PFSK-1 (cell line): ENCODE data around the gene CYP2W1.

Source experiments
- FOXP2 ChIP-seq: optimal IDR thresholded peaks from 2 replicates; pipeline ENCODE3; 2011; ENCODE audit warnings: borderline replicate concordance, control low read depth, inconsistent platforms; ENCODE audit not compliant: insufficient read depth; ENCODE audit errors: extremely low read length, extremely low read depth
- POLR2AphosphoS5 ChIP-seq: IDR thresholded peaks from 2 replicates; pipeline ENCODE4 v1.6.1; 2012; ENCODE audit warnings: low read depth, mild to moderate bottlenecking, control low read depth, low read length, moderate library complexity
- SIN3A ChIP-seq: IDR thresholded peaks from 2 replicates; pipeline ENCODE4 v1.6.1; 2012; ENCODE audit warnings: mild to moderate bottlenecking, low read length, moderate library complexity, borderline replicate concordance; ENCODE audit not compliant: insufficient read depth
- TAF1 ChIP-seq: IDR thresholded peaks from 2 replicates; pipeline ENCODE4 v1.6.1; 2012; ENCODE audit warnings: low read length, control low read depth, borderline replicate concordance; ENCODE audit not compliant: insufficient read depth
- TF ChIP-seq, protein P1 (sequence below), 2 experiments: IDR thresholded peaks; 2 replicates each; pipeline versions ENCODE4 v1.6.1 to v1.8.0; 2011 to 2012; ENCODE audit warnings: low read depth in 2 of 2, low read length in 2 of 2, control low read depth in 1 of 2, inconsistent platforms in 1 of 2, mild to moderate bottlenecking in 1 of 2, moderate library complexity in 1 of 2; ENCODE audit not compliant: insufficient read depth in 1 of 2

Gene CYP2W1

DNA sequence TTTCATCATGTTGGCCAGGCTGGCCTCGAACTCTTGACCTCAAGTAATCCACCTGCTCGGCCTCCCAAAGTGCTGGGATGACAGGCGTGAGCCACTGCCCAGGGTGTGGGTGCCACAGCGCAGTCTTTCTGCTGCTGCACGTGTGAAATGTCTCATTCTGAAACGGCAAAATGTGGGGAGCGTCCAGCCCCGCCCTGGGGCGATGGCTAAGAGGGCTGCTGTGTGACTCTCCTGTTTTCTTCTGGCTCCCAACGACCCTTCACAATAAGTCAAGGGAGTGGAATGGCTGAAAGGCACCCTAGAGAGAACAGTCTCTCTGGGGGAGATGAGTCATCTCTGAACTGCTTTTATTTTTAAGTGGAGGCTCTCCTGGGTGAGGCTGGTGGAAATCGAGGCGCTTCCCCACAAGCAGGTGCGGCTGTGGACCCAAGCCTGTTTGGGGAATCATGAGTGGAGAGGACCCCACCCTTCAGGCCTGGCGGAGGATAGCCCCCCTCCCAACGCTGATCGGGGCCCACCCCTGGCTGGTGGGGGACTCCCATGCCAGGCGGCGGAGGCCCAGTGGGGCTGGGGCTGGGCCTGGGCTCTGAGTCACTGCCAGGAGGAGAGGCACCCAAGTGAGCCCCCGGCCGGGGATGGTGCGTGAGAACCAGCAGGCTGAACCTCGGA, 46.5 kb upstream of the CYP2W1 start:
- TF ChIP-seq FOXP2 (no peak), POLR2AphosphoS5 (no peak), SIN3A (no peak), TAF1 (no peak)
- TF ChIP-seq, protein P1, sequence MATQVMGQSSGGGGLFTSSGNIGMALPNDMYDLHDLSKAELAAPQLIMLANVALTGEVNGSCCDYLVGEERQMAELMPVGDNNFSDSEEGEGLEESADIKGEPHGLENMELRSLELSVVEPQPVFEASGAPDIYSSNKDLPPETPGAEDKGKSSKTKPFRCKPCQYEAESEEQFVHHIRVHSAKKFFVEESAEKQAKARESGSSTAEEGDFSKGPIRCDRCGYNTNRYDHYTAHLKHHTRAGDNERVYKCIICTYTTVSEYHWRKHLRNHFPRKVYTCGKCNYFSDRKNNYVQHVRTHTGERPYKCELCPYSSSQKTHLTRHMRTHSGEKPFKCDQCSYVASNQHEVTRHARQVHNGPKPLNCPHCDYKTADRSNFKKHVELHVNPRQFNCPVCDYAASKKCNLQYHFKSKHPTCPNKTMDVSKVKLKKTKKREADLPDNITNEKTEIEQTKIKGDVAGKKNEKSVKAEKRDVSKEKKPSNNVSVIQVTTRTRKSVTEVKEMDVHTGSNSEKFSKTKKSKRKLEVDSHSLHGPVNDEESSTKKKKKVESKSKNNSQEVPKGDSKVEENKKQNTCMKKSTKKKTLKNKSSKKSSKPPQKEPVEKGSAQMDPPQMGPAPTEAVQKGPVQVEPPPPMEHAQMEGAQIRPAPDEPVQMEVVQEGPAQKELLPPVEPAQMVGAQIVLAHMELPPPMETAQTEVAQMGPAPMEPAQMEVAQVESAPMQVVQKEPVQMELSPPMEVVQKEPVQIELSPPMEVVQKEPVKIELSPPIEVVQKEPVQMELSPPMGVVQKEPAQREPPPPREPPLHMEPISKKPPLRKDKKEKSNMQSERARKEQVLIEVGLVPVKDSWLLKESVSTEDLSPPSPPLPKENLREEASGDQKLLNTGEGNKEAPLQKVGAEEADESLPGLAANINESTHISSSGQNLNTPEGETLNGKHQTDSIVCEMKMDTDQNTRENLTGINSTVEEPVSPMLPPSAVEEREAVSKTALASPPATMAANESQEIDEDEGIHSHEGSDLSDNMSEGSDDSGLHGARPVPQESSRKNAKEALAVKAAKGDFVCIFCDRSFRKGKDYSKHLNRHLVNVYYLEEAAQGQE (IDR thresholded peaks at IDR 0.05; ENCODE audit: insufficient read depth in 1 of 2, low read depth in 2 of 2, low read length in 2 of 2), result no peak

DNA sequence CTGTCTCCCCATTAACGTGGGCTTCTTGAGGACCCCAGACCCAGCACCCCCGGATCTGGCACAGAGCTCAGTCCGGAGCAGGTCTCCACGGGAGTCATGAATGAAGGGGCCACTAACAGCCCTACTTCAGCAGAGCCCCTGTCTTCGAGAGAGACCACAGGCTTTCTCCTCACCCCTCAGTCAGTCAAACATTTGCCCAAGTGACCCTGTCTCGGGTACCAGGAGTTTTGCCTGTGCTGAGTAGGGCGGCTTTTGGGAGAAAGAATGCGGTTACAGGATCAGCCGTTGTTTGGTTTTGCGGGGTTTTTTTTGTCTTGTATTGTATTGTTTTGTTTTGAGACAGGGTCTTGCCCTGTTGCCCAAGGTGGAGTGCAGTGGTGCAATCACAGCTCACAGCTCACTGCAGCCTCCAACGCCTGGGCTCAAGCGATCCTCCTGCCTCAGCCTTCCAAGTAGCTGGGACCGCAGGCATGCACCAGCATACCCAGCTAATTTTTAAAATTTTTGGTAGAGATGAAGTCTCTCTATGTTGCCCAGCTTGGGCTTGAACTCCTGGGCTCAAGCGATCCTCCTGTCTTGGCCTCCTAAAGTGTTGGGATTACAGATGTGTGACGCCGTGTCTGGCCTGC, 45.0 kb upstream of the CYP2W1 start:
- TF ChIP-seq TAF1 (no peak), POLR2AphosphoS5 (no peak), SIN3A (no peak), FOXP2 (no peak)
- TF ChIP-seq, protein P1 (IDR thresholded peaks at IDR 0.05; ENCODE audit: insufficient read depth in 1 of 2, low read depth in 2 of 2, low read length in 2 of 2), result no peak

DNA sequence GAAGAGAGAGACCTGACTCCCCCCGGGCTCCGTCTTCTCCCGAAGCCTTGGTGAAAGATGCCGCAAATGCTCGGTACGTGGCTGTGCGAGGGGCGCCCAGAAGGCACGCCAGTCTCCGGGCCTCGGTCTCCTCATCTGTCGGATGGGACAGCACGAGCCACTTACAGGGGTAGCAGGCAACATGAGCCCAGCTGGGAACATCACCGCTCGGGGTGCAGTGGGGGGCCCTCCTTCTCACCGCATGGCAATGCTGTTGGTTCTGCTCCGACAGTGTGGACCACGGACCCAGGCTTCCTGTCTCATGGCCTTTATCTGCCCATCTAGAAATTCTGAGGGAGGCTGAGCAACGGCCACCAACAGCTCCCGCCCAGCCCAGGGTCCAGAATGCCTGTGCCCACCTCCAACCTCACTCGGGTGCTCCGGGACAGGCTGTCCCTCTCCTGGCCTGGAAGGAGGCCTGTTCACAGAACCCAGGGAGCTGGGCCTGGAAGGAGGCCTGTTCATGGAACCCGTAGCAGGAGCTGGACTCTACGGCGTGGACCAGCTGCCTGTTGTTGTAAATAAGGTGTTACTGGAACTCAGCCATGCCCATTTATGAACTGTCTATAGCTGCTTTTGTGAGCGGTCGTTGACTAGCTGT, 44.3 kb upstream of the CYP2W1 start:
- TF ChIP-seq FOXP2 (no peak), SIN3A (no peak), POLR2AphosphoS5 (no peak), TAF1 (no peak)
- TF ChIP-seq, protein P1 (IDR thresholded peaks at IDR 0.05; ENCODE audit: insufficient read depth in 1 of 2, low read depth in 2 of 2, low read length in 2 of 2), result no peak

DNA sequence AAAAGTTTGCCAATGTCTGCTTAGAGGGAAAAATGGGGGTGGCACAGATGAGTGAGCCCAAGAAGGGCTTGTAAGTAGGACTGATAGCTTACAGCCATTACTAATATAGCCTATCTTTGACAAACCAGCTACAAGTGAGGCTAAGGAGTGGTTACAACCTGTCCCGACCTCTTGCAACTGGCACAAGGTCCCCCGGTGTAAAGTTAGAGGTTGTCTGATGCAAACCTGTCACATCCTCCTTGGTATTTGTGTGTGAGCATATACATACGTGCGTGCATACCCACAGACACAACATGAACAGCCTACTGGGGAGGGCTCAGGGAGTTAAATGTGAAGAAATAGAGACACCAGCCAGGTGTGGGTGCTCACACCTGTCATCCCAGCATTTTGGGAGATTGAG, 43.1 kb upstream of the CYP2W1 start:
- no peak for TF ChIP-seq SIN3A
- TF ChIP-seq POLR2AphosphoS5, result no peak
- TF ChIP-seq, protein P1 (IDR thresholded peaks at IDR 0.05; ENCODE audit: insufficient read depth in 1 of 2, low read depth in 2 of 2, low read length in 2 of 2), result no peak
- TF ChIP-seq TAF1, result no peak
- TF ChIP-seq FOXP2, result no peak
